ENCODE data around the gene LRBA.

Gene LRBA

DNA sequence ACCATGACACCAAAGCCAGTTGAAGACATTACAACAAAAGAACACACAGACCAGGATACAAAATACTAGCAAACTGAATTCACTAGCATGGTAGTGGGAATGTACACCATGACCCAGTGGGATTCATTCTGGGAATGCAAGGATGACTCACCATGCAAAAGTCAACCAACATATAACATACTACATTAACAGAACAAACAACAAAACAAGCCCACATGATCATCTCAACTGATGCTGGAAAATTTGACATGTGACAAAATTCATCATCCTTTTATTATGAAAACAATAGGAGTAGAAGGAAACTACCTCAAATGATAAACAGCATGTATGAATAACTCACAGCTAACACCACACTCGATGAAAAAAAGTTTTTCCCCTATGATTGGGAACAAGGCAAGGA, 746.6 kb downstream of the LRBA start:
- peak; percentile 49 for DNase-seq (ENCODE audit: low read depth)

DNA sequence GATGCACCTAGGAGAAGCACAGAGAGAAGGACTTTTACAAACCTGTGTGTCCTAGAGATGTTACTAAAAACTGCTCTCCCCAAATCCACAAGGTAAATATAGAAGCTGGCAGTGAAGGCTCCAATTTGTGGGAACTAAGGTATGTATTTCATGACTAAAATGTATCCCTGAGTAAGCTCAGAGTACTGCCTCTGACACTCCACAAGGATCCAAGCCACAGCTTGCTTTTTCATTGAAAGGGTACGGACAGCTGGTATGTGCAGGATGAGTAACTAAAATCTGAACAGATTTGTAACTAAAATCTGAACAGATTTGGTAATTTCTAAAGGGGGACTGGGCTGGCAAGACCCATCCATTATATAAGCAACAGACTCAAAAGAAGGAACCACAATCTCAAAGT, 749.3 kb downstream of the LRBA start:
- no peak for DNase-seq (ENCODE audit: low read depth)

DNA sequence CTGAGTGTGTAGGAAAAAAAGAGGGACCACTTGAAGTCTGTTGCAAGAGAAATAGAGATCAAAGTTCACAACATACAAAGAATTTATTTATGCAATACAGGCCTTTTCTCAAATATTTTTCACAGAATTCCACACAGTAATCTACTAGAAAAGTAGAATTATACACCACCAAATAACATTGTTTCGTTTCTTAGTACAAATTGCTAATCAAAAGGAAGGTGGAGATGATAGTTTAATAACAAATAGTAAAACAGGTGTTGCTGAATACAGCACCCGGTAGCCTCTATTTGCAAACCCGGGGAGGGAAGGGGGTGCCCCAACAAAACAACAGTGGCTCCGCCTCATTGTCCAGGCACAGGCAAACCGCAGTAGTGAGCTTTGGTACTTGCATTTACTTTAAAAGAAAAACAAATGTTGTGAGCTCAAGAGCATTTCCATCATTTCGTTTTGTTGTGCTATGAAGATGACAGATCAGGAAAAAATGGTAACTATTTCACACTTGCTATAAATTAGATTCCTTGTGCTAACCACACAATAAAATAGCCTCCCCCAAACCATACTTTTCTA, 750.4 kb downstream of the LRBA start:
- peak; percentile 33 for DNase-seq (ENCODE audit: low read depth)

DNA sequence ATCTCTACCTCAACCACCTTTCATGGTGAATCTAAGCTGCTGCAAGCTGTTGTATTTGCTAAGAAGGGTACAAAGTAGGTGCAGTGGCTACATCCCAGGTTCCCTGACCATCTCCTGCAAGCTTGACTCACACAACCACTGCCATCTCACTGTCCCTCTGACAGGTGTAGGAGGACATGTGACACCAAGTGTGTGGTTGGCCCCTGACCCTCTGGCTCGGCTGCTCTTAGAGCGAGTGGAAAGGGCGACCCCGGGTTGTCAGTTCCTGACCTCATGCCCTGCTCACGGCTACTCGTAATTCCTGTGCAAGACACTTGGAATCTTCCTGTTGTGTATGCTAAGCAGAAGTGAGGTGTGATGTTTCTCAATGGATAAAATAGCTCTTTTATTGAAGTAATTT, 752.5 kb downstream of the LRBA start:
- no peak for DNase-seq (ENCODE audit: low read depth)

DNA sequence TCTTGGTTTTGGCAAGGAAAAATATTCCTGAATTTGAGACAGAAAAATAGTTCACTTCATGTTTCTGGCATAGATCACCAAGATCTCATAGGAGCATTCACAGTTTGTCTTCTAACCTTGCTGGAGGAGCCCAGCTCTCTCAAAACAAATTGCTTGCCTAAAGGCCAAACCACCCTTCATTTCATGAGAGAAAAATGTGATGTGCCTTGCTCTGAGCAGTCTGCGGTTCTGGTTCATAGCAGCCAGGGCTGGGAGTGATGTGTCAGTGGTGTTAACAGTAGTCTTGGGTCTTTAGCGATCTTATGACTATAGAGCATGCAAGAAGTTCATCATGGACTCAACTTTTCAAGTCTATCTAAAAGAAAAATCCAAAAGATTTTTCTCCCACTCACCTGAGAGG, 753.5 kb downstream of the LRBA start:
- peak; percentile 56 for DNase-seq (ENCODE audit: low read depth)

DNA sequence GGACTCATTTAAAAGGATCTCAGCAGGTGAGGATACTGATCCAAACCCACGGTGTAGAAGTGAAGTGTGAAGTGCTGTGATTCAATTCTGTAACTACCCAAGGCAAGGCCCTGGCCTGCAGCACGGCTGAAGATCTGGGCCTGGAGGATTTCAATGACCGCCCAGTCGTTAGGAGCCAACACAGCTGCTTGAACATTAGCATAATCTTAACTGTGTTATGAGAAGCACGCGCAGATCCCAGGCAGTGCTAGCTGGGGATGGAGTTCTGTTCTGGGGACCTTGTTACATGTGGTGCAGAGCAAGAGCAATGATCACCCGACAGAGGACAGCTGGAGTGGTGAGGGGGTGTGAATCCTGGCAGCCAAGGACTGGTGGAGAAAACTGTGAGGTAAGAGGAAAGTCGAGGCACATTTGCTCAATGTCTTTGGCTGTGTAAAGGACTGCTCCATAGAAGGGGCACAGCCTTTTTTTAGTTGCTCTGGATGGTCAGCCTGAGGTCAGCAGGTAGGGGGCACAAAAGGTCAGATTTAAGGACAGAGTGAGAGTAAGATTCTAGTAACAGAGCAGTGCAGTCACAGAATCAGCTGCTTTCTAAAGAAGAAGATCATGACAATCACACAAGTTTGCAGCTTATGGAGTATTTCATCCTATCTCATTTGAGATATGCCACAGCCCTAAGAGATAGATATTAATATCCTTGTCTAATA, 755.1 kb downstream of the LRBA start:
- no peak for DNase-seq (ENCODE audit: low read depth)

DNA sequence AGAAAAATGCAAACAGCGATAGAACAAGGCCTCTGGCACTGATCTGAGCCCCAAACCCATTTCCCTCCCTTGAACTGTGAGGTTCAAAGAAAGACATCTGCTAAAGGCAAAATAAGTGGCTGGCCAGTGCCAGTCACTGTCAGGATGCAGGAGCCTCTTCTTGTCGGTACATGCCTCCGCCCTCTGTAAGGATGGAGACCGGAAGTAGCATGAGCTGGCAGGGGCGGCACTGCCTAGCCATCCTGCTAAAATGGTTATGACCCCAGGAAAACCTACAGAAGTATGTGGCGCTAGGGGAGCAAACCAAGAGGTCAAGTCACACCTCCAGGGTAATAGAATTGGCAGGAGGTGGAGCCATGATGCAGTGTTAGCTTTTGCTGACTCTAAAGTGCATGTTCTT, 756.5 kb downstream of the LRBA start:
- DNase-seq (ENCODE audit: low read depth) = no peak

DNA sequence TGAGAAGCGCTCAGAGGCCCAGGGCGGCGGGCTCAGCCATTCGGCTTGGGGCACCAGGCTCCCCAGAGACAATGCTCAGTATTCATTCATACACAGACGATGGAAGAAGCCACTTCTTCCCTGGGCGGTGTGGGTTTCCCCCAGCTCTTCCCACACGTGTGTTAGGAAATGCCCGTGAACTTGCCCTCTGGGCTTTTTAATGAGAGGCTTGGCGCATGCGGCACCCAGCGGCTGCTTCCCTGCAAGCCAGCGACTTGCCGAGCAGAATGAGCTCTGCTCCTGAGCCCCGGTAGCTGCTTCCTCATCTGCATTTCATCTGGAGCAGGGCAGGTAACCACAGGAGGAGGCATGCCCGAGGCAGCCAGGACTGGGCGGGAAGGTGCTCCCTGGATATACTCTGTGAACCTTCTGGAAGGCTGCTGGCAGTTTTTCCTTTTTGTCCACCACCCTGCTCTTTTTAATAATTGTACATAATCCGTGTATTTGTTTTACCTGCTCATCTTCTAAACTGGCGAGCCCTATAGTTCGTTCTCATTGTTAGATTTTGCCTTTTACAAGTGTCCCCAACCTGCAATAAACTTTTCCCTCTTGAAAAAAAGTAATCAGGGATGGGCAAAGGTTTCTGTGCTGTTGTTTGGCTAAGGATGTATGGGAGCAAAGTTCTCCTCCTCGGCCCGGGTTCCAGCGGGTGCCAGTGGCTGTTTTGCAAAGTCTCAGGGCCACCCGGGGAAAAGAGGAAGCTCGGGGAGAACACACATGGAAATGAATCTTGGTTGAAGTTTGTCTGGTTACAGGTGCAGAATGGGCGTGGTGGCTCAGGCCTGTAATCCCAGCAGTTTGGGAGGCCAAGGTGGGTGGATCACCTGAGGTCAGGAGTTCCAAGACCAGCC, 758.0 kb downstream of the LRBA start:
- DNase-seq (ENCODE audit: low read depth) = no peak

DNA sequence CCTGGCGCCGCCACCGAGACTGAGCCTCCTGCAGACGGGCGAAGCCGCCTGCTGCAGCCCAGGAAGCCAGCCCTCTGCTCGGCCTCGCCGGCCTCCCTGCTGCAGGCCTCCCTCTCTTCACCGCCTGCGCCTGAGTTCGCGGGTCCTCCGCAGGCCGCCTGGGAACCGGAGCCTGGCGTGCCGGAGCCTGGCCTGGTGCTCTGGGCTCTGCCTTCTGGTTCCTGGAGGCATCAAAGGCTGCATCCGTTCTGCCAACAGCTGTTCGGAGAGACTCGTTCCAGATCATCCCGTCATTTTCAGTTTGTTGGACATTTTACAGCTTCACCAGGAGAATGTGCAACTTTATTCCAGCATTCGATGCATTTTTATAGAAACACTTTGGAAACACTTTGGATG, 758.9 kb downstream of the LRBA start:
- DNase-seq (ENCODE audit: low read depth) = no peak

DNA sequence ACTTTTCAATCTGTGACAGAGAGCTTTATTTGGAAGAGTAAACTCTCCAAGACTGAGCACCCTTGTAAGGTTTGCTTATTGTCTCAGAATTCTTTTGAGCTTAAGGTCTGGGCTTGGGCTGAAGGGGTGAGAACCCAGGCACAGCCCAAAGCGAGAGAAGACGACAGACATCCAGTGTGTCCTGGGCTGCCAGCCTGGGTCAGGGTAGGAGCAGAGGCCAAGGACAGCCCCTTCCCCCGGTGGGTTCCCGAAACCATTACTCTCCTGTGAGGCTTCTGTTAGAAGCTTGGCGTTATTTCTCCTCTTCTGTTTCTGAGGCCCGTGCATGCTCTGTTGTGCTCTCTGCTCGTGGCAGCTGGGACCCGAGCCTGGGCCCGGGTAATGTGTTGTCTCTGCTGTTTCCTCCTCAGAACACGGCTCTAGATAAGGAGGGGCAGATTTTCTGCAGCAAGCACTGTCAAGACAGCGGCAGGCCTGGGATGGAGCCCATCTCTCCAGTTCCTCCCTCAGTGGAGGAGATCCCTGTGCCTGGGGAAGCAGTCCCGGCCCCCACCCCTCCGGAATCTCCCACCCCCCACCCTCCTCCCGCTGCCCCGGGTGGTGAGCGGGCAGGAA, 759.4 kb downstream of the LRBA start:
- no peak for DNase-seq (ENCODE audit: low read depth)

DNA sequence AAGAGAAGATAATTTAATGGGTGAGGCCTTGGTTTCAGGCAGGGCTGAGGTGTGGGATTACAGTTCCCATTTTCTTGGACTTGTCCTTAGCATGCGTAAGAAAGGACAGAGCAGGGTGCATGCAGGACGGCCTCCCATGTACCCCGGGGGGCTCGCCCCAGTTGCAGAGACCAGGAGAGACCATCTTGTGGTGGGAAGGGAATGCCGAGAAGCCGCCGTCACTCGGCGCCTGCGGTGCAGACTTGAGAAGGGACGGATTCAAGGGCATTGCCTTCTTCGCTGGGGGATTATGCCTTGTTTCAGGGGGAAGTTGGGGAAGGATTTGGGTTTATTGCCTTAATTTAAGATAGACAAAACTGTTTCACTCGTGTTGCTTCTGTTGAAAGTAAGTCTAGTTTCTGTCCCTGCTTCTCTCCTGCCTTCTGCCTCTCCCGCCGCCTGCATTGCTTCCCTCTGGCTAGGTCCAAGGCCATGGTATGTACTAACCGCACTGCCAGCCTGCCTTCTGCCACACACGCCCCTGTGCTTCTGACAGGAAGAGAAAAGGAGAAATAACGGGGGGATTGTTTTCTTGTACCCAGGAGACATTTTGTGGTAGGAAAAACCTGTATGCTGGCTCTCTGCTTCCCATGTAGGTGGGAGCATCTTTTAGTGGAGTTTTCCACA, 761.0 kb downstream of the LRBA start:
- no peak for DNase-seq (ENCODE audit: low read depth)

DNA sequence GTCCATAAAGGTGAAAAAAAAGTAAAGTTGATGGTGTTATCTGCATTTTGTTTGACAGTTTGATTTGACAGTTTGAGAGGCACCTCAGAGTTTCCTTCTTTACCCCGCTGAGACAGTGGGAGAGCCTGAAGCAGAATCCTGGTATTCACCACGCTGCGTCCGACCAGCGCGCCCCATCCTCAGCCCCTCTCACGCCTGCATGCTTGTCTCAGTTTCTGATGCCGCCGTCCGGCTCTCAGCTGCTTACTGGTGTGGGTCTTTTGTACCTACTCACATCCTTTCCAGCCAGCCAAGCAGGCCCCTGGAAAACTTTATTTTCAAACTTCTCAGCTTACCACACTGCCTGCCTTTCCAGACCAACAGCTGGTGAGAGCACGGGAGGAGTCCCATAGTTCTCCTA, 761.7 kb downstream of the LRBA start:
- no peak for DNase-seq (ENCODE audit: low read depth)

DNA sequence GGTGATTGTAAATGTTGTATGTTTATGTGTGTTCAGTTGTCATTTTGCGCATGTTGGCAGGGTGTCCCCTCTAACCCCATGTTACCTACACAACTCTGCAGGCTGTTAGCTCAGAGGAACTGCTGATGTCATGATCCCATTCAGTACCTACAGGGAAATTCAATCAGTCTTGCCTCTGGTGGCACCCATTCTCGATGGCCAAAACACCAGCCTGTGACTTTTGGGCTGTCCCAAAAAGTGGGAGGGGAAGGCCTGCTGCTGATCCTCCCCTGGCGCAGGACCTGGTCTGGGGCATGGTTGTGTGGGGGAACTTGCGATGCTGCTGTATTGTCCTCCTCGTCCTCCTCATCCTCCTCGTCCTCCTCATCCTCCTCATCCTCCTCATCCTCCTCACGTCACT, 762.3 kb downstream of the LRBA start:
- DNase-seq (ENCODE audit: low read depth) = no peak

DNA sequence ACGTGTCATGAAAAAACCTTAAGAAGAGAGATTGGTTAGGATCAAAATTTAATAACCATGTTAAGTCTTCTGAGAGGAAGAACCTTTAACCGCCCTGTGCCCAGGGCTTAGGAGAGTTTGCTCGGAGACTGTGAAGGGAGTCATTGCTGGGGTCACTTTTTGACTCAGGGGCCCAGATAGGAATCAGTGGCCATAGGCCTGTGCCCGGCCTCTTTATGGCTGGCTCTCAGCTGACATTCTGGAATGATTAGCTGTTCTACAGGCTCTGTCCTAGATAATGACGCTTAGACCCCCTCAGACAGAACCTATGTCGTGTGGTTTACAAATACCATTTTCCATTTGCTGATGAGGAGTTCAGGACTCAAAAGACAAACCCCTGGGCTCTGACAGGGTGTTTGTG, 762.8 kb downstream of the LRBA start:
- no peak for DNase-seq (ENCODE audit: low read depth)

DNA sequence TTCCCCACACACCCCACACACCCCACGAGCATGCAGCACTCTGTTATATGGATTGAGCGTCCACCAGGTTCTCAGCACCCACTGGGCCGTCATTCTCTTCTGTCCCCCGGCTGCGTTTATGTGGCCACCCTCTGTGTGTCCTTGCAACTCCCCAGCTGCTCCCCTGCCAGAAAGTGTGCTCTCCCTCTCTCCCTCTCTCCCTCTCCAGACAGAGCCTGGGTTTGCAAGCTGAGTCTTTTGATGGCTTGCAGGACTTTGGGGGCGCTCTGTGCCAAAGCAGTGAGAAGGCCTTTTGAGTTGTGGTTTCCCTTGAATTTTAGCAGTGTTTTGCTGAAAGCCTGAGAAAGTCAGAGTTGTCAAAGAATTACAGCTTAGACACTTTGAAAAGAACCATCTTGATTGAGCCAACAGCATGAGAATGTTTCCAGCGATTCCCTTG, 763.3 kb downstream of the LRBA start:
- DNase-seq (ENCODE audit: low read depth) = peak; percentile 65

DNA sequence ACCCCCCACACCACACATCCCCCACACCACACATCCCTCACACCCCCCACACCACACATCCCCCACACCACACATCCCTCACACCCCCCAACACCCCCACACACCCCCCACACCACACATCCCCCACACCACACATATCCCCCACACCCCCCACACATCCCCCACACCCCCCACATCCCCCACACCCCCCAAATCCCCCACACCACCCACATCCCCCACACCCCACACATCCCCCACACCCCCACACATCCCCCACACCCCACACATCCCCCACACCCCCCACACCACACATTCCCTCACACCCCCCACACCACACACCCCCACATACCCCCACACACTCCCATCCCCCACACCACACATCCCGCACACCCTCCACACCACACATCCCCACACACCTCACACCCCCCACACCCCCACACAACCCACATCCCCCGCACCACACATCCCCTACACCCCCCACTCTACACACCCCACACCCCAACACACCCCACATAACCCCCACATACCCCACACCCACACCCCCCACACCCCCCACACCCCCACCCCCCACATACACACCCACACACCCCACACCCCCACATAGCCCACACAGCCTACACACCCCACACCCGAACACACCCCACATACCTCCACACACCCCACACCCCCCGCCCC, 764.0 kb downstream of the LRBA start:
- DNase-seq (ENCODE audit: low read depth) = no peak

DNA sequence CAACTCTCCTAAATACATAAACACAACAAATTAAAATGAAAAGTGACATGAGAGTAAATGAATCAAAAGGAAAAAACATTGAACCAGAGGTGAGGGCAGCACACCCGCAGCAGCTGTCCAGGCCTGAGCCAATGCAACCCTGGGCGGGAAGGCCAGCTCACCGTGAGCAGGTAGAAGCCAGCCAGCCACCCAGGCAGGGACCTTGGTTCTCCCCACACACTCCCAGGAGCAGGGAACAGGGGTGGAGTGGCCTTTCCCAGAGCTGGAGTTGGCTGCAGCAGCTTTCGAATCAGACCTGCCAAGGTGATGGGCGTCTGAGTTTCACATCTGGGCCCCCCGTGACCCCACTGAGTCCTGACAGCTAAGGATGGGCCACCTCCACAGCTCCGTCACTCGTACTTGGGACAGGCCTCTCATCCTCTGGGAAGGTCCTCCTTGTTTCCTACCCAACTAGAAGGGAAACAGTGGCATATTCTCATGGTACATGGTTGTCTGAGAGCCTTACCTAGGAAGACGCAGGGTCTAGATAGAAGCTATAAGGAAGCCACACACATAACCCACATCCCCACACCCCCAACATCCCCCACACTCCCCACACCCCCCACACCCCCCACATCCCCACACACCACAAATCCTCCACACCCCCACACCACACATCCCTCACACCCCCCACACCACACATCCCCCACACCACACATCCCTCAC, 764.6 kb downstream of the LRBA start:
- DNase-seq (ENCODE audit: low read depth) = no peak

DNA sequence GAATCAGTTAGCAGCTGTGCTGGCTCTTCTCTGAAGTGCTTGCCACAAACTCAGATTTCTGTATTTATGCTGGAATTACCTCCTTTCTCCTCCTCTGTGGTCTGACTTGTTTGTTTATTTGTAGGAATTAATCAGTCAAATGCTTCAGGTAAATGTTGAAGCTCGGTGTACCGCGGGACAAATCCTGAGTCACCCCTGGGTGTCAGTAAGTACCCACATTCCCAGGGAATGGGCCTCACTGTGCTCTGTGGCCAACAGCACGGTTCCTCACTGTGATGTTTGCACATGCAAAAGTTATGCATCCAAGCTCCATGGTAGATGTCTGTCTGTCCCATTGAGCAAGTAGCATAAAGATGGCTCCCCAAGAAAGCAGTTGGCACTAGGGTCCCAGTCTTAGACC, 766.9 kb downstream of the LRBA start:
- peak; percentile 49 for DNase-seq (ENCODE audit: low read depth)

DNA sequence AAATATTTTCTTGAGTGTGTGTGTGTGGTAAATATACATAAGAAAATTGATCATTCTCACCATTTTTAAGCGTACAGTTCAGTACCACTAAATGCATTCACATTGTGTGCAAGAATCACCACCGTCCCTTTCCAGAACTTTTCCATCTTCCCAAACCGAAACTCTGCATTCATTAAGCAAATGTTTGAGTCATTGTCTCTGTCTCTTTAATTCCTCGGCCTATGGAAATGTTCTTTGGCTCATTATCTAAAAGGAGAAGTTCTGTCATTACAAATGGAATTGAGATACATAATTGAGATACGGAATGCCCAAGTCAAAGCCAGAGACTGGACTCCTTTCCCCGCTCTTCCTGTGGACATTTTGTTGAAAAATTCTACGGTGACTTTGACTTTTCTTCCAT, 767.9 kb downstream of the LRBA start:
- no peak for DNase-seq (ENCODE audit: low read depth)

DNA sequence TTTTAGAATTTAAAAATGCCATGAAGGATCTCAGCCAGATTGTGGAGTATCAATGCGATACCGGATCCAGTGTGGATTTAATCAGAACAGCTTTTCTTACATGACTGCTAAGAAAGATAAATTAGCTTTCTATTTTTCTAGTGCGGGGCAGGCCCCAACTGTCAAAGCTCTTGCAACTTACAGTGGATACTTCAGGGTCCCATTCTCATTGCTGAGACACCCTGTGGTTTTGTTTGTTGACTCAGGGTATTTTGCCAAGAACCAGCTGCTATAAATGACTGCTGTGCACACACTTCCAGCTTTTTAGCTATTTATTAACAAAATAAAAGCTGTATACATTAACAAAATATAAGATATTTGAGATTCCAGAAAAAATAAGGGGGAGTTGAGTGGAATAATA, 770.5 kb downstream of the LRBA start:
- DNase-seq (ENCODE audit: low read depth) = peak; percentile 34

DNA sequence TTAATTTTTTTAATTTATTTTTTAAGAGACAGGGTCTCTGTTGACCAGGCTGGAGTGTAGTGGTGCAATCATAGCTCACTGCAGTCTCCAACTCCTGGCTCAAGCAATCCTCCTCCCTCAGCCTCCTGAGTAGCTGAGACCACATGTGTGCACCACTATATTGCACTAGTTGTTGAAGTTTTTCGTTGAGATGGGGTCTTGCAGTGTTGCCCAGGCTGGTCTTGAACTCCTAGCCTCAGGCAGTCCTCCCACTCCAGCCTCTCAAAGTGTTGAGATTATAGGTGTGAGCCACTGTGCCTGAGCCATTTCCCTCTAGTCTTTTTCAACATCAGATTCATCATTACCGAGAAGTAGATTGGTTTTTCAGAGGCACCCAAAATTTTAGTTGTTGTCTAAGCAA, 771.2 kb downstream of the LRBA start:
- DNase-seq (ENCODE audit: low read depth) = no peak

All from amniotic epithelial cell (primary cell).